Urothelium cell line (cell line): Measurements from ENCODE around the gene PSMB9.
A peak's percentile ranks its signal among the peaks of the same experiment; 100 is the strongest.
"Not testable (repeated sequence)": the region's sequence is repeated elsewhere in the genome, so short reads cannot be mapped to it uniquely, and the experiment has no call there.

Experiments
- DNase-seq: peaks from one replicate; pipeline ENCODE4 v3.0.0; 2011; ENCODE audit warnings: low spot score, mixed read lengths
- FAIRE-seq: peaks from 2 replicates; lab custom pipeline; 2011; peaks lifted over from hg19 to GRCh38; lab: Jason Lieb, UNC

Gene PSMB9

GRCh38 chr6:32853541-32854375, at the start of gene PSMB9, which contains the start of gene TAP1:
Gene PSMB9 (plus strand): TSS chr6:32854192. CDS start chr6:32854230, 38 bp downstream.
Gene TAP1 (minus strand): TSS chr6:32853704. CDS start chr6:32853636, 68 bp downstream.
- DNase-seq (peak; percentile 96), FAIRE-seq (peak; percentile 77)

- not testable (repeated sequence) for DNase-seq, FAIRE-seq
Measured at GRCh38 chr6:32805404-32805803, 48.6 kb upstream of the PSMB9 start.

GRCh38 chr6:32807020-32807580, 46.9 kb upstream of the PSMB9 start:
- no peak for DNase-seq
- no peak for FAIRE-seq

GRCh38 chr6:32809171-32809570, 44.8 kb upstream of the PSMB9 start:
- DNase-seq: no peak
- FAIRE-seq: no peak

GRCh38 chr6:32814145-32814544, 39.8 kb upstream of the PSMB9 start:
- FAIRE-seq (no peak), DNase-seq (no peak)

GRCh38 chr6:32815115-32815514, 38.9 kb upstream of the PSMB9 start:
- FAIRE-seq: no peak
- DNase-seq: no peak

- FAIRE-seq: no peak
- no peak for DNase-seq
Measured at GRCh38 chr6:32815996-32816395, 38.0 kb upstream of the PSMB9 start.

GRCh38 chr6:32816746-32817204, 37.2 kb upstream of the PSMB9 start, which contains the start of gene HLA-DOB:
Gene HLA-DOB (minus strand): TSS chr6:32817002. CDS start chr6:32816951, 51 bp downstream.
- DNase-seq: peak; percentile 35
- no peak for FAIRE-seq

GRCh38 chr6:32818867-32819266, 35.1 kb upstream of the PSMB9 start:
- DNase-seq (no peak), FAIRE-seq (no peak)

GRCh38 chr6:32819729-32820128, 34.3 kb upstream of the PSMB9 start:
- FAIRE-seq: no peak
- no peak for DNase-seq

- no peak for DNase-seq
- no peak for FAIRE-seq
Measured at GRCh38 chr6:32825966-32826365, 28.0 kb upstream of the PSMB9 start.

- no peak for DNase-seq
- FAIRE-seq: no peak
Measured at GRCh38 chr6:32827025-32827424, 27.0 kb upstream of the PSMB9 start.

GRCh38 chr6:32829495-32829894, 24.5 kb upstream of the PSMB9 start:
- DNase-seq (no peak), FAIRE-seq (no peak)

GRCh38 chr6:32830017-32830416, 24.0 kb upstream of the PSMB9 start:
- FAIRE-seq (no peak), DNase-seq (no peak)

GRCh38 chr6:32830936-32831335, 23.1 kb upstream of the PSMB9 start:
- no peak for DNase-seq
- FAIRE-seq: no peak

GRCh38 chr6:32832535-32832934, 21.5 kb upstream of the PSMB9 start:
- FAIRE-seq (no peak), DNase-seq (no peak)

- no peak for DNase-seq
- no peak for FAIRE-seq
Measured at GRCh38 chr6:32833664-32834063, 20.3 kb upstream of the PSMB9 start.

GRCh38 chr6:32835167-32835893, 18.7 kb upstream of the PSMB9 start:
- DNase-seq (no peak), FAIRE-seq (no peak)

GRCh38 chr6:32836873-32837272, 17.1 kb upstream of the PSMB9 start:
- no peak for FAIRE-seq

GRCh38 chr6:32837651-32838113, 16.3 kb upstream of the PSMB9 start:
- FAIRE-seq (no peak), DNase-seq (peak; percentile 27)

More at GRCh38 chr6:32836873-32837272, 17.1 kb upstream of the PSMB9 start:
- no peak for DNase-seq
